PC-3 (cell line): ENCODE data around the gene ACER2. TPM values are rescaled to one million over a fixed set of nuclear protein-coding genes. Genes with fewer than 3 reads are reported as not detected.

ENCODE experiments used
- ATAC-seq: fragments of 200-7000 bp; cut with Tn5 transposase; 2 replicates; pipeline ENCODE4 v1.9.1; 2020; ENCODE audit warnings: mild to moderate bottlenecking, moderate library complexity
- BruUV-seq: library from RNA; stranded (reverse); fragments of 400-500 nt; replicated peaks from 2 replicates; lab custom pipeline; 2021; lab: Mats Ljungman, UMichigan
- CTCF ChIA-PET: fragments of 300-600 bp; sonication (Branson Sonifier 250); formaldehyde crosslinking; loops from one replicate; lab custom pipeline; 2022; ENCODE audit warnings: antibody characterized with exemption; lab: Charles Lee
- POLR2A ChIA-PET: fragments of 300-600 bp; sonication (Branson Sonifier 250); formaldehyde crosslinking; loops from one replicate; lab custom pipeline; 2022; ENCODE audit warnings: antibody characterized with exemption; ENCODE audit not compliant: unreplicated experiment; lab: Charles Lee
- DNase-seq: peaks from one replicate; pipeline ENCODE4 v3.0.0-alpha.2; 2015
- H2AFZ ChIP-seq: fragments of 300-600 bp; sonication (generic); 2 replicates; pipeline ENCODE4 v1.6.0; 2016; ENCODE audit warnings: antibody characterized with exemption, low read length
- H3F3A ChIP-seq: fragments of 300-600 bp; sonication (generic); one replicate; pipeline ENCODE4 v1.6.0; 2017; ENCODE audit warnings: antibody characterized with exemption, low read length, control low read depth, mild to moderate bottlenecking; ENCODE audit not compliant: unreplicated experiment
- H3K27ac ChIP-seq: fragments of 300-600 bp; sonication (generic); 2 replicates; pipeline ENCODE4 v1.5.1; 2016; ENCODE audit warnings: mild to moderate bottlenecking, low read length
- H3K27me3 ChIP-seq: fragments of 300-600 bp; sonication (generic); 2 replicates; pipeline ENCODE4 v1.6.1; 2016; ENCODE audit warnings: low read length, mixed read lengths
- H3K36me3 ChIP-seq: fragments of 300-600 bp; sonication (generic); 2 replicates; pipeline ENCODE4 v1.6.1; 2016; ENCODE audit warnings: low read depth, mixed run types, low read length, mixed read lengths
- H3K4me1 ChIP-seq: fragments of 300-600 bp; sonication (generic); 2 replicates; pipeline ENCODE4 v1.5.1; 2016; ENCODE audit warnings: low read length; ENCODE audit not compliant: insufficient read depth
- H3K4me2 ChIP-seq: fragments of 300-600 bp; sonication (generic); 2 replicates; pipeline ENCODE4 v1.6.0; 2016; ENCODE audit warnings: low read length
- H3K4me3 ChIP-seq: fragments of 300-600 bp; sonication (generic); 2 replicates; pipeline ENCODE4 v1.5.1; 2016; ENCODE audit warnings: mild to moderate bottlenecking, low read length, mixed read lengths
- H3K79me2 ChIP-seq: fragments of 300-600 bp; sonication (generic); 2 replicates; pipeline ENCODE4 v1.6.1; 2017; ENCODE audit warnings: low read length, mixed read lengths
- H3K9ac ChIP-seq: fragments of 300-600 bp; sonication (generic); 2 replicates; pipeline ENCODE4 v1.6.0; 2016; ENCODE audit warnings: mild to moderate bottlenecking, low read length
- H3K9me2 ChIP-seq: fragments of 300-600 bp; sonication (generic); replicated peaks from 2 replicates; pipeline ENCODE4 v1.6.1; 2016; ENCODE audit warnings: mixed run types, low read length, mixed read lengths
- H3K9me3 ChIP-seq: fragments of 300-600 bp; sonication (generic); 2 replicates; pipeline ENCODE4 v1.6.1; 2016; ENCODE audit warnings: low read length, mixed read lengths
- H4K20me1 ChIP-seq: fragments of 300-600 bp; sonication (generic); 2 replicates; pipeline ENCODE4 v1.6.1; 2016; ENCODE audit warnings: low read length, mixed read lengths
- CTCF ChIP-seq: fragments of 300-600 bp; sonication (generic); conservative IDR thresholded peaks from 2 replicates; pipeline ENCODE4 v1.5.1; 2017; ENCODE audit warnings: antibody characterized with exemption, low read depth, mild to moderate bottlenecking, low read length
- EZH2 ChIP-seq: fragments of 300-600 bp; sonication (generic); IDR thresholded peaks from one replicate; pipeline ENCODE4 v1.6.1; 2017; ENCODE audit warnings: antibody characterized with exemption, mild to moderate bottlenecking, low read length; ENCODE audit not compliant: unreplicated experiment
- EZH2phosphoT487 ChIP-seq: fragments of 300-600 bp; sonication (generic); IDR thresholded peaks from 2 replicates; pipeline ENCODE4 v1.6.1; 2018; ENCODE audit warnings: mild to moderate bottlenecking, antibody characterized with exemption, low read length, borderline replicate concordance
- intact Hi-C: fragments of 100-400 bp; cut with micrococcal nuclease; formaldehyde crosslinking; loops from 2 replicates; pipeline ENCODE4 v1.9.0; 2023
- total RNA-seq: library from RNA; depleted of rRNA; stranded (reverse); fragments of >200 nt; gene quantifications from 2 replicates; pipeline ENCODE4 v1.2.3, GENCODE V29; 2014

Gene ACER2
- total RNA-seq, 1 experiment from 2014 or later = 2.4 TPM

DNA sequence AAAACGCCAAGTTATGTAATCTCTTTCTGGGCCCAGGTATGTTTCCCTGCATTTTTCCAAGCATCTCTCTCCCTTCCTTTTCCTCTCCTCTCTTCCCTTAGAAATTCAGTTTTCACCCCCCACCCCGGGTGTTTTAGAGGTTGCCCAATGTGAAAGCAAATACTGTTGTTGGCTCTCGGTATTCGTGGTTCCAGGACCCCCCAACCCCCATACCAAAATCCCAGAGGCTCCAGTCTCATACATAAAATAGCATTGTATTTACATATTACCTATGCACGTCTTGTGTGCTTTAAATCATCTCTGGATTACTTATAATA lies 48.8 kb downstream of the ACER2 start:
- Histone ChIP-seq H2AFZ (no peak overlapping the region; the same call in 1 of the 2 replicates), H3K9me3 (no peaks in the 10 kb centered on the region), H3K4me3 (peak overlapping the region; percentile 50; the same call in 1 of the 2 replicates), H3K27me3 (no peaks in the 10 kb centered on the region), H3K4me1 (no peaks in the 10 kb centered on the region), H3K4me2 (peak overlapping the region; percentile 70), H3K9ac (no peak overlapping the region), H3F3A (no peaks in the 10 kb centered on the region), H3K79me2 (no peaks in the 10 kb centered on the region), H3K27ac (no peak overlapping the region), H3K9me2 (no peaks in the 10 kb centered on the region), H3K36me3 (no peaks in the 10 kb centered on the region), H4K20me1 (no peaks in the 10 kb centered on the region)
- ATAC-seq (no peak), DNase-seq (no peak)
- intact Hi-C loops = loop anchor here (1.0 to 2.0 kb wide), 5 partner anchors 49 to 408 kb away; partner anchors contain the start of genes ACER2, RPS6 and RRAGA
- no TSS peak for BruUV-seq
- CTCF ChIA-PET = interaction anchor here (1.0 kb wide), 1 partner anchor 408 kb away, joined by 3 read pairs; the partner anchor contains the start of gene RRAGA
- POLR2A ChIA-PET = interaction anchor here (0.6 kb wide), 1 partner anchor 82 kb away, joined by 7 read pairs; no protein-coding TSS in a partner anchor
- no peak; the same call in 1 of the 2 replicates for TF ChIP-seq CTCF
- TF ChIP-seq EZH2phosphoT487 = no peak
- no peak for TF ChIP-seq EZH2

GRCh38 chr9:19460243-19460642 lies 51.4 kb downstream of the ACER2 start:
- Histone ChIP-seq H3K9me2 (no peaks in the 10 kb centered on the region), H3K4me3 (no peak overlapping the region), H3K79me2 (no peaks in the 10 kb centered on the region), H4K20me1 (no peaks in the 10 kb centered on the region), H3K27ac (no peak overlapping the region), H2AFZ (no peak overlapping the region), H3K27me3 (no peaks in the 10 kb centered on the region), H3K9ac (no peak overlapping the region), H3K9me3 (no peaks in the 10 kb centered on the region), H3F3A (no peaks in the 10 kb centered on the region), H3K36me3 (no peaks in the 10 kb centered on the region), H3K4me2 (no peak overlapping the region), H3K4me1 (no peaks in the 10 kb centered on the region)
- ChIA-PET CTCF (no interaction called here), POLR2A (no interaction called here)
- no peak for DNase-seq
- intact Hi-C loops = no loop called here
- no TSS peak for BruUV-seq
- ATAC-seq = no peak
- TF ChIP-seq CTCF (no peak), EZH2phosphoT487 (no peak), EZH2 (no peak)

DNA sequence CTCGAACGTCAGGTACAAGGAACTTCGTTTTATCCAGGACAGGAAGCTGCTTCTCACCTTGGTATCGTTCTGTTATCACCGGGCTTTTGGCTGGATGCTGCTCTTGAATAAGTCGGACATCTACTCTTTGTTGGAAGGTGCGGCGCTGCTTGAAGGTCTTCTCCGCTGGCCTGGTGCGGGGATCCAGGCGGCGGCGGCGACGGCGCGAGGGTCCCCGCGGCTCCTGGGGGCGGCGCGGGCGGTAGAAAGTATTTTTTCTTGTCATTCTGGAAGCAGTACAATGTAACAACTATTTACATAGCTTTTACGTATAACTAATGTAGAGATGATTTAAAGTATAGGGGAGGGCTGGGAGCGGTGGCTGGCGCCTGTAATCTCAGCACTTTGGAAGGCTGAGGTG lies 52.3 kb downstream of the ACER2 start:
- ATAC-seq (no peak), DNase-seq (no peak)
- Histone ChIP-seq H3K4me2 (no peak overlapping the region), H3K79me2 (no peaks in the 10 kb centered on the region), H3K4me3 (no peak overlapping the region), H3K27ac (no peak overlapping the region), H3F3A (no peaks in the 10 kb centered on the region), H3K9me2 (no peaks in the 10 kb centered on the region), H3K27me3 (no peaks in the 10 kb centered on the region), H4K20me1 (no peaks in the 10 kb centered on the region), H2AFZ (no peak overlapping the region), H3K9me3 (no peaks in the 10 kb centered on the region), H3K4me1 (no peaks in the 10 kb centered on the region), H3K9ac (no peak overlapping the region), H3K36me3 (no peaks in the 10 kb centered on the region)
- no TSS peak for BruUV-seq
- ChIA-PET CTCF (interaction anchor here (0.6 kb wide), 1 partner anchor 8 kb away, joined by 9 read pairs; no protein-coding TSS in a partner anchor), POLR2A (no interaction called here)
- intact Hi-C loops = no loop called here
- TF ChIP-seq EZH2phosphoT487 (no peak), EZH2 (no peak), CTCF (no peak)
